Liver (tissue), 9 donors: ENCODE data around the gene MED12. TPM values are rescaled to one million over a fixed set of nuclear protein-coding genes. Genes with fewer than 3 reads are reported as not detected.

ENCODE experiments used
- DNase-seq: peaks from one replicate; pipeline ENCODE4 v3.0.0-alpha.2; 2017; ENCODE audit warnings: low spot score
- H3K27ac ChIP-seq, 2 donors: one replicate each; pipeline ENCODE4 v1.7.0; 2013; ENCODE audit warnings: inconsistent platforms in 2 of 2, low read length in 2 of 2, control low read depth in 1 of 2, low read depth in 1 of 2, mild to moderate bottlenecking in 1 of 2
- H3K27me3 ChIP-seq, 4 donors: one replicate each; pipeline versions ENCODE4 v1.6.1 to v1.7.0; 2013; ENCODE audit warnings: low read length in 3 of 4, inconsistent platforms in 1 of 4, mild to moderate bottlenecking in 1 of 4, moderate library complexity in 1 of 4; ENCODE audit not compliant: control insufficient read depth in 4 of 4, insufficient read depth in 4 of 4
- H3K36me3 ChIP-seq, 4 donors: one replicate each; pipeline versions ENCODE4 v1.6.1 to v1.7.0; 2013; ENCODE audit warnings: low read length in 3 of 4, mild to moderate bottlenecking in 3 of 4, low read depth in 1 of 4, moderate library complexity in 1 of 4; ENCODE audit not compliant: control insufficient read depth in 4 of 4, insufficient read depth in 3 of 4
- H3K4me1 ChIP-seq, 4 donors: one replicate each; pipeline versions ENCODE4 v1.6.1 to v1.7.0; 2013; ENCODE audit warnings: low read length in 3 of 4, mild to moderate bottlenecking in 3 of 4, moderate library complexity in 1 of 4; ENCODE audit not compliant: control insufficient read depth in 4 of 4, insufficient read depth in 4 of 4
- H3K4me3 ChIP-seq, 3 donors: one replicate each; pipeline versions ENCODE4 v1.6.1 to v1.7.0; 2013; ENCODE audit warnings: low read length in 3 of 3, control low read depth in 1 of 3, low read depth in 1 of 3, mild to moderate bottlenecking in 1 of 3
- H3K9ac ChIP-seq, 2 donors: one replicate each; pipeline ENCODE4 v1.7.0; 2013; ENCODE audit warnings: low read length in 2 of 2, mild to moderate bottlenecking in 2 of 2, moderate library complexity in 2 of 2, control low read depth in 1 of 2, low read depth in 1 of 2
- H3K9me3 ChIP-seq, 4 donors: one replicate each; pipeline versions ENCODE4 v1.6.1 to v1.7.0; 2013; ENCODE audit warnings: low read length in 3 of 4; ENCODE audit not compliant: control insufficient read depth in 4 of 4
- EGR1 ChIP-seq, 2 donors: IDR thresholded peaks; 2 replicates each; pipeline ENCODE4 v1.6.1; 2016 to 2018; ENCODE audit warnings: antibody characterized with exemption in 2 of 2, low read depth in 2 of 2
- FOXA1 ChIP-seq: IDR thresholded peaks from 2 replicates; pipeline ENCODE4 v1.6.1; 2016; ENCODE audit warnings: antibody characterized with exemption
- FOXA2 ChIP-seq: IDR thresholded peaks from 2 replicates; pipeline ENCODE4 v1.6.1; 2016; ENCODE audit warnings: antibody characterized with exemption
- GABPA ChIP-seq, 2 donors: IDR thresholded peaks in 1 of 2; conservative IDR thresholded peaks in 1 of 2; 2 replicates each; pipeline ENCODE4 v1.6.1; 2016; ENCODE audit warnings: antibody characterized with exemption in 2 of 2, mild to moderate bottlenecking in 1 of 2, moderate library complexity in 1 of 2
- HNF4A ChIP-seq, 2 donors: conservative IDR thresholded peaks; 2 replicates each; pipeline ENCODE4 v1.6.1; 2016; ENCODE audit warnings: antibody characterized with exemption in 2 of 2, mild to moderate bottlenecking in 2 of 2
- HNF4G ChIP-seq: IDR thresholded peaks from 2 replicates; pipeline ENCODE4 v1.6.1; 2016; ENCODE audit warnings: antibody characterized with exemption
- JUND ChIP-seq, 2 donors: IDR thresholded peaks; 2 replicates each; pipeline ENCODE4 v1.6.1; 2016; ENCODE audit warnings: antibody characterized with exemption in 2 of 2
- MAX ChIP-seq: IDR thresholded peaks from 2 replicates; pipeline ENCODE4 v1.6.1; 2016; ENCODE audit warnings: antibody characterized with exemption
- NR2F2 ChIP-seq: IDR thresholded peaks from 2 replicates; pipeline ENCODE4 v1.6.1; 2016; ENCODE audit warnings: antibody characterized with exemption
- RAD21 ChIP-seq, 2 donors: IDR thresholded peaks; 2 replicates each; pipeline ENCODE4 v1.6.1; 2016; ENCODE audit warnings: antibody characterized with exemption in 2 of 2, mild to moderate bottlenecking in 2 of 2
- RXRA ChIP-seq, 2 donors: IDR thresholded peaks; 2 replicates each; pipeline ENCODE4 v1.6.1; 2017 to 2018; ENCODE audit warnings: antibody characterized with exemption in 2 of 2, mild to moderate bottlenecking in 1 of 2
- SP1 ChIP-seq: IDR thresholded peaks from 2 replicates; pipeline ENCODE4 v1.6.1; 2018; ENCODE audit warnings: antibody characterized with exemption, mild to moderate bottlenecking
- TAF1 ChIP-seq: conservative IDR thresholded peaks from 2 replicates; pipeline ENCODE4 v1.6.1; 2016; ENCODE audit warnings: antibody characterized with exemption, mild to moderate bottlenecking
- YY1 ChIP-seq: IDR thresholded peaks from 2 replicates; pipeline ENCODE4 v1.6.1; 2016; ENCODE audit warnings: antibody characterized with exemption, mild to moderate bottlenecking
- ZBTB33 ChIP-seq: IDR thresholded peaks from 2 replicates; pipeline ENCODE4 v1.6.1; 2016; ENCODE audit warnings: antibody characterized with exemption
- WGBS: extraction: QIAGEN DNeasy Blood & Tissue Kit; methylation state at CpG from one replicate; pipeline ENCODE4 v1.1.7; 2013; 5-methylcytosine and 5-hydroxymethylcytosine counted together
- polyA plus RNA-seq, 2 donors: library from polyadenylated mRNA; stranded (reverse) in 1 of 2; unstranded in 1 of 2; fragments of 200-250 nt in 1 of 2; fragments of >200 nt in 1 of 2; fragmentation: Nextera tagmentation in 1 of 2; extraction: Ambion mirVana in 1 of 2; gene quantifications; one replicate each; pipeline versions ENCODE4 v1.2.1 to v1.2.3, GENCODE V29; 2013 to 2015
- total RNA-seq, 2 donors: library from RNA; depleted of rRNA; stranded (reverse); fragments of >200 nt; gene quantifications; one replicate each; pipeline ENCODE4 v1.2.3, GENCODE V29; 2014
- TF ChIP-seq, protein P1 (sequence below): IDR thresholded peaks from 2 replicates; pipeline ENCODE4 v1.6.1; 2016; ENCODE audit warnings: antibody characterized with exemption, mild to moderate bottlenecking
- TF ChIP-seq, protein P2 (sequence below): fragments of 150-350 bp; IDR thresholded peaks from 2 replicates; pipeline ENCODE4 v1.5.1; 2017; ENCODE audit warnings: improper control_type of control experiment, low read depth, low read length; ENCODE audit not compliant: missing input control
- TF ChIP-seq, protein P3 (sequence below): IDR thresholded peaks from 2 replicates; pipeline ENCODE4 v1.6.1; 2016; ENCODE audit warnings: antibody characterized with exemption
- donor health status: healthy.
- donor health status: healthy.
- donor health status: healthy.
- donor health status: healthy.
- donor health status: healthy.

MED12 gene
- total and polyA plus RNA-seq, 4 donors = 3.2 to 25.6 (median 9.3) TPM

GRCh38 chrX:71184803-71185495, 66.6 kb downstream of the MED12 start:
- no peak overlapping the region for H3K4me3 ChIP-seq
- no peak overlapping the region for H3K9ac ChIP-seq
- H3K27ac ChIP-seq = peak overlapping the region; percentile 8 to 10
- H3K4me1 ChIP-seq = peaks cover 2 to 32% (median 25%) of the 10 kb centered on the region in 4 donors
- H3K27me3 ChIP-seq = peaks cover 0 to 3% (median 0%) of the 10 kb centered on the region in 4 donors
- WGBS = 44% methylated on average over 4 of the region's 4 CpGs
- H3K36me3 ChIP-seq = no peaks in the 10 kb centered on the region
- no peak for DNase-seq
- TF ChIP-seq SP1 (no peak), RAD21 (IDR thresholded peaks at IDR 0.05) (peak in 1 of 2 donors; percentile 34), YY1 (no peak), ZBTB33 (no peak), JUND (IDR thresholded peaks at IDR 0.05) (no peak), EGR1 (IDR thresholded peaks at IDR 0.05; ENCODE audit: low read depth in 2 of 2) (no peak), HNF4G (no peak), MAX (no peak), TAF1 (no peak), FOXA1 (no peak), HNF4A (conservative IDR thresholded peaks at IDR 0.05) (no peak), GABPA (IDR thresholded peaks at IDR 0.05 in 1 of 2, conservative IDR thresholded peaks at IDR 0.05 in 1 of 2) (no peak), RXRA (IDR thresholded peaks at IDR 0.05) (no peak), FOXA2 (no peak), NR2F2 (peak; percentile 39)
- TF ChIP-seq, protein P1, sequence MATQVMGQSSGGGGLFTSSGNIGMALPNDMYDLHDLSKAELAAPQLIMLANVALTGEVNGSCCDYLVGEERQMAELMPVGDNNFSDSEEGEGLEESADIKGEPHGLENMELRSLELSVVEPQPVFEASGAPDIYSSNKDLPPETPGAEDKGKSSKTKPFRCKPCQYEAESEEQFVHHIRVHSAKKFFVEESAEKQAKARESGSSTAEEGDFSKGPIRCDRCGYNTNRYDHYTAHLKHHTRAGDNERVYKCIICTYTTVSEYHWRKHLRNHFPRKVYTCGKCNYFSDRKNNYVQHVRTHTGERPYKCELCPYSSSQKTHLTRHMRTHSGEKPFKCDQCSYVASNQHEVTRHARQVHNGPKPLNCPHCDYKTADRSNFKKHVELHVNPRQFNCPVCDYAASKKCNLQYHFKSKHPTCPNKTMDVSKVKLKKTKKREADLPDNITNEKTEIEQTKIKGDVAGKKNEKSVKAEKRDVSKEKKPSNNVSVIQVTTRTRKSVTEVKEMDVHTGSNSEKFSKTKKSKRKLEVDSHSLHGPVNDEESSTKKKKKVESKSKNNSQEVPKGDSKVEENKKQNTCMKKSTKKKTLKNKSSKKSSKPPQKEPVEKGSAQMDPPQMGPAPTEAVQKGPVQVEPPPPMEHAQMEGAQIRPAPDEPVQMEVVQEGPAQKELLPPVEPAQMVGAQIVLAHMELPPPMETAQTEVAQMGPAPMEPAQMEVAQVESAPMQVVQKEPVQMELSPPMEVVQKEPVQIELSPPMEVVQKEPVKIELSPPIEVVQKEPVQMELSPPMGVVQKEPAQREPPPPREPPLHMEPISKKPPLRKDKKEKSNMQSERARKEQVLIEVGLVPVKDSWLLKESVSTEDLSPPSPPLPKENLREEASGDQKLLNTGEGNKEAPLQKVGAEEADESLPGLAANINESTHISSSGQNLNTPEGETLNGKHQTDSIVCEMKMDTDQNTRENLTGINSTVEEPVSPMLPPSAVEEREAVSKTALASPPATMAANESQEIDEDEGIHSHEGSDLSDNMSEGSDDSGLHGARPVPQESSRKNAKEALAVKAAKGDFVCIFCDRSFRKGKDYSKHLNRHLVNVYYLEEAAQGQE = no peak
- TF ChIP-seq, protein P2, sequence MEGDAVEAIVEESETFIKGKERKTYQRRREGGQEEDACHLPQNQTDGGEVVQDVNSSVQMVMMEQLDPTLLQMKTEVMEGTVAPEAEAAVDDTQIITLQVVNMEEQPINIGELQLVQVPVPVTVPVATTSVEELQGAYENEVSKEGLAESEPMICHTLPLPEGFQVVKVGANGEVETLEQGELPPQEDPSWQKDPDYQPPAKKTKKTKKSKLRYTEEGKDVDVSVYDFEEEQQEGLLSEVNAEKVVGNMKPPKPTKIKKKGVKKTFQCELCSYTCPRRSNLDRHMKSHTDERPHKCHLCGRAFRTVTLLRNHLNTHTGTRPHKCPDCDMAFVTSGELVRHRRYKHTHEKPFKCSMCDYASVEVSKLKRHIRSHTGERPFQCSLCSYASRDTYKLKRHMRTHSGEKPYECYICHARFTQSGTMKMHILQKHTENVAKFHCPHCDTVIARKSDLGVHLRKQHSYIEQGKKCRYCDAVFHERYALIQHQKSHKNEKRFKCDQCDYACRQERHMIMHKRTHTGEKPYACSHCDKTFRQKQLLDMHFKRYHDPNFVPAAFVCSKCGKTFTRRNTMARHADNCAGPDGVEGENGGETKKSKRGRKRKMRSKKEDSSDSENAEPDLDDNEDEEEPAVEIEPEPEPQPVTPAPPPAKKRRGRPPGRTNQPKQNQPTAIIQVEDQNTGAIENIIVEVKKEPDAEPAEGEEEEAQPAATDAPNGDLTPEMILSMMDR = peak; percentile 1
- TF ChIP-seq, protein P3, sequence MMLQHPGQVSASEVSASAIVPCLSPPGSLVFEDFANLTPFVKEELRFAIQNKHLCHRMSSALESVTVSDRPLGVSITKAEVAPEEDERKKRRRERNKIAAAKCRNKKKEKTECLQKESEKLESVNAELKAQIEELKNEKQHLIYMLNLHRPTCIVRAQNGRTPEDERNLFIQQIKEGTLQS = no peak
- H3K9me3 ChIP-seq = no peaks in the 10 kb centered on the region
